ENCODE results near the gene MECR.

The MECR gene

DNA sequence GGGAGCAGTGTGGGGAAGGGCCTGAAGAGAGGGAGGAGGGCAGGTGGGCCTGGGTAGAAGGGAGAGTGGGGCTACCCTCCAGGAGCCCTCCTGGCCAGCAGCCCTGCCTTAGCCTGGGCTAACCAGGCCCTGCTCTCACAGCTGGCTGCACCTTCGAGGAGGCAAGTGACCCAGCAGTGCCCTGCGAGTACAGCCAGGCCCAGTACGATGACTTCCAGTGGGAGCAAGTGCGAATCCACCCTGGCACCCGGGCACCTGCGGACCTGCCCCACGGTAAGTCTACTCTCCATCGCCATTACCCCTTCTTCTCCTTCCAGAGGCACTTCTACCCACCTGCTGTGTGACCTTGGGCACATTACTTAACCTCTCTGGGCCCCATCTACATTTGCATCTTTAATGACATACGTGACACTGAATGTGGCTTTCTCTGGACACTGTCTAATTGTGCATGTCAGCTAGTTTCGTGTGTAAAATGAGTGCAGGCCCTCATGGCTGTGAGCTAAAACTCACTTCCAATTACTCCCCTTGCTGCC is 24.5 kb upstream of the MECR start:
- no peak for DNase-seq (ENCODE audit: low read depth)

DNA sequence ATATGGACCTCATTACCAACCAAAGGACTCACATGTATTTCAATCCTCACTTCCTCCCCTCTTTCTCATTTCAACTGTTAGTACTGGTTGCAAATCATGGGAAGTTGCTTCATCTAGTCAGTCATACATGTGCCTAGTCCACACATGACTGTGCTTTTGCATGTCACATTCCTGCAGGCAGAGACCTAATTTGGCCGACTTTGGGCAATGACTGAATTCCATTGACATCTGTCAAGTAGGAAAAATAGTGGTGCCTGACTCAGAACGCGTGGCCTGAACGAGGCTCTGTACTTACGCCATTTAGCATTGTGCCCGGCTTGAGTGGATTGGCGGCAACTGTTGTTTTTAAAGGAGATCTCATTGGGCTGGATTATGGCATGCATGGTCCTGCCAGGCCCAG is 23.6 kb upstream of the MECR start:
- DNase-seq (ENCODE audit: low read depth) = no peak

DNA sequence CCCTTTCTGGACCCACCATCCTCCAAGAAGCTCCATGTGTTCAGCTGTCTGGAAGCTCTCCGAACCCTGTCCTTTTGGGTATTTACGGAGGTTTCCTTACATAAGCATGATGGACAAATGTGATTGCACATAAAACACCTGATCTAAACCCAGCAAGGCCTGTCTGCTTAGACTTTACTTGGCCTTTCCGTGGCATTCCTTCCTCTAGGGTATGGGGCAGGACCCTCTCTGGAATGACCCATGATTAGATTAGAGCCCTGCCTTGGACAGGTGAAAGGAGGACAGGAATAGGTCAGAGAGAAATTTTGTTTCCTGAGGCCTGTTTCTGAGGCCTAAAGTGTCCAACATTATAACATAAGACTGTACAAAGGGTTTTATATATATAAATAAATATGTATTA is 22.4 kb upstream of the MECR start:
- no peak for DNase-seq (ENCODE audit: low read depth)

DNA sequence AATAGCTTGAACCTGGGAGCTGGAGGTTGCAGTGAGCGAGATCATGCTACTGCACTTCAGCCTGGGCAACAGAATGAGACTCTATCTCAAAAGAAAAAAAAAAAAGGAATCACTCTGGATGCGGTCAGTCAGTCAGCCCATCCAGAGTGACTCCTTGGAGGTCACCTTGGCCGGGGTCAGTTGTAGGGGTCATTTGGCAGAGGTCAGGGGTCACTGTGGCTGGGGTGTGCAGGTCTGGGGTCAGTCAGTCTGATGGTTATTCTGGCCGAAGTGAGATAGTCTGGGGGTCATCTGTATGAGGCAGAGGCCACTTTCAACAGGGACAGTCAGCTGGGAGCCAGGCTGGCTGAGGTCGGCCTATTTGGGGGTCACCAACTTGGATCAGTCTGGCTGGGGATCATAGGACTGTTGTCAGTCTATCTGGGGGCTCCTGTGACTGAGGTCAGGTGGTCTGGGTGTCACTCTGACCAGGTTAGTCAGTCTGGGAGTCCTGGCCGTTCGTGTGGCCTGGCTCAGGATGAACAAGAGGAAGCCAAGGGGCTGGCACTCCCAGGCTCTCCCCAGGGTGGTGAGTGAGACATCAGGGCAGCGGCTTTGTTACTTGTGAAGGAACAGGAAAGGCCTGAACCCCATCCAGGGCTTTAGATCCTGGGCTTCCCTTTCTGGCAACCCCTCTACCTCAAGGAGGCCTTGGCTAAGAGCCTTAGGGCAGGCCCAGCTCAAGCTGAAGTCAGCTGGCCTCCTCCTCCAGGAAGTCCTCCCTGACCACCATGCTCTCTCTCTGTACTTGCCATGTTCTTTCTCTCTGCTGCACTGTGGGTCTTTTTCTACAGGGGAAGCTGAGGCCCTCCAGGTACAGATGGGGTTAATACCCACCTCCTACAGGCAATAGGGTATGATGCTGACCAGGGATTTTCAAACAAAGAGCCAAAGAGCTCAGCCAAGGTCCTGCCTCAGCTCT is 20.7 kb upstream of the MECR start:
- DNase-seq (ENCODE audit: low read depth) = no peak

- no peak for DNase-seq (ENCODE audit: low read depth)
Measured at GRCh38 chr1:29249951-29250581, 19.3 kb upstream of the MECR start.

- DNase-seq (ENCODE audit: low read depth) = no peak
Measured at GRCh38 chr1:29249170-29249691, 18.5 kb upstream of the MECR start.

GRCh38 chr1:29248409-29248808 is 17.7 kb upstream of the MECR start:
- DNase-seq (ENCODE audit: low read depth) = no peak

DNA sequence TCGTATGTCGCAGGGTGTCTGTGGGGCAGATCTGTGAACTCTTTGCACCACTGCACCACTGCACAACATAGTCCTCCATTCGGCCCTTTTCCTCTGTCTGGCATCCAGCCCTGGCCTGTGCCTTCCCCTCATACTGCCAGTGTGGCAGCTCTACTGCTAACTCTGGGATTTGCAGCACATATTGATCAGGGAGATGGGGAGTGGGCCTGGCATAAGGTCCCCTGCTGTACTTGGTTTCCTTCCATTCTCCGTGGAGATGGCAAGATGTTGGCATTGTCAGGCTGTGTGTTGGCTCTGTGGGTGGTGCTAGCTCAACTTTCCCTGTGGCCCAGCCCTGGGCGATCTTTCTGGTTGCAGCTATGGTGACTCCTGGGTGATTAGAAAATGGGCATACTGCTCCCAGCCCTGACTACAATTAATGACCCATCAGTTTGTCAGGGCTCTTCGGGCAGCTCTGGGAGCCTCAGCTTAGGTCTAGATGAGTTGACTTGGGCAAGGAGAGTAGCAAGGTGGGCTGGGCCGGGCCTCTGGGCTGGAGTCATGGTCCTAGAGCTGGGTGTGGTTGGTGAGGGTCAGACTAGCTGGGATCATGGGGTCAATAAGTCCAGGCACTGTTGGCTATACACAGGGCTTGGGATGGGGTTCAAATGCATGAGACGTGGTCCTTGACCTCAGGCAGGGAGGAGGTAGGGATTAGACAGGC is 17.0 kb upstream of the MECR start:
- DNase-seq (ENCODE audit: low read depth) = no peak

DNA sequence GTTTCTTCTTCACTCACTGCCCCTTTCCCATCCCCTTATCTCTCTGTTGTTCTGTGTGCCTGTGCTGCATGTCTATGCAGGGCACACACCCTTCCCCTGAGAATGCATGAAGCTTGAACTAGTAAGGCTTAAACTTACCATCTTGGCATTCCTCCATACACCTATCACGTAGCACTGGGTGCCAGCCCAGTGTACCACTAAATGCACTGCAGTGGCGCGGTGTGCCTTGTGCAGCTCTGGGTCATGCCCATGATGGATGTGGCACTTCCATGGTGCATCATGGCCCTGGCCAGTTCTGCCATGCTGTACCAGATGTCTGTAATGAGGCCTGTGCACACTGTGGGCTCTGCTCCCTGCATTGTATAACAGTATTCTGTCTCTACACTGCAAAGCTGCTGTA is 16.3 kb upstream of the MECR start:
- no peak for DNase-seq (ENCODE audit: low read depth)

DNA sequence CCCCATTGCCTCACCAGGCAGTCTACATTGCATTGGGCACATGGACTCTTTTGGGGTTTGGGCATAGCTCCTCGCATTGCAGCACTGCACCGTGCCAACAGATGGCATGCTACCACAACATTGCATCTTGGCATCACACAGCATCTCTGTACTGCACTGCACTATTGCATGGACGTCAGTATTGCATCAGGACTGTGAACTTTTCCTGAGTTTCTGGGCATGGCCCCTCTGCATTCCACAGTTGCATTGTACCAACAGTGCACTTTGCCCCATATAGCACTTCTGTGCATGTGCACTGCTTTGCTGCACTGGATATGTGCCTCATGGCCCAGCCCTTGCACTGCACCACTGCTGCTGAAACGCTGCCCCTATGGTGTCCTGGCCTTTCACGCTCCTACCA is 15.1 kb upstream of the MECR start:
- DNase-seq (ENCODE audit: low read depth) = no peak

DNA sequence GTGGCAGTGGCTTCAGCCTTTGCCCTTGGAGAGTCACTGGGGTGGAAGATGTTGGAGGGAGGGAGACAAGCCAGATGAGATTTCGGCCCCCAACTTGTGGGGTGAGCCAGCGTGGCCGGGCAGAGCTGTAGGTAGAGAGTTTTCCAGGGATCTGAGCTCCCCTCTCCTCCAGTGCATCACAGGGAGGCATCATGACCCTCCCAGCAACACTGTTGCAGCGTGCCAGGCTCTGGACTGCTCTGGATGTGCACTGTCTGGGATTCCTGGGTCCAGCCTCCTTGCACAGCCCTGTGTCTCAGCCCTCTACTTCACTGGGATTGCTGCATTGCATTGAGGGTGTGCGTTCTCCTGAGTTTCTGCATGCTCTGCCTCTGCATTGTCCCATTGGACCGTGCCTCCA is 14.5 kb upstream of the MECR start:
- DNase-seq (ENCODE audit: low read depth) = no peak

GRCh38 chr1:29243871-29244200 is 13.1 kb upstream of the MECR start:
- DNase-seq (ENCODE audit: low read depth) = no peak

GRCh38 chr1:29243023-29243870 is 12.5 kb upstream of the MECR start:
- DNase-seq (ENCODE audit: low read depth) = no peak

DNA sequence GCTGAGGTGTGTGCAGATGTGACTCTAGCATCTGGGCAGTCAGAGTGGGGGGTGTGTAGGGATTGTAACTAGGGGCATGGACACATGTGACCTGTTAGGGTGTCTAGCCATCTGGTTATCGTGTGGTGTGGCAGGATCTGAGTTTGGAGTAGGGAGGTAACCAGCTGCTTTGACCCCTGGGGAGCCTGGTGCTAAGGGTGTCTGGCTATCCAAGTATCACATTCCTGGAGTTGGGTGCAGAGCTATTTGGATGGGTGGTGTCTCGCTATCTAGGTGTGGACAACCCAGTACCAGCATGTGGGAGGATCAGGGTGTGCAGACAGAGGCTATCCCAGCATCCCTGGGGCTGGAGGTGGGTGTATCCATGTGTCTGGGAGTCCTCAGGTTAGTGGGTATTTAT is 10.3 kb upstream of the MECR start:
- DNase-seq (ENCODE audit: low read depth) = no peak

- DNase-seq (ENCODE audit: low read depth) = no peak
Measured at GRCh38 chr1:29240400-29240837, 9.7 kb upstream of the MECR start.

GRCh38 chr1:29239142-29239541 is 8.4 kb upstream of the MECR start:
- DNase-seq (ENCODE audit: low read depth) = no peak

- no peak for DNase-seq (ENCODE audit: low read depth)
Measured at GRCh38 chr1:29238620-29239002, 7.9 kb upstream of the MECR start.

DNA sequence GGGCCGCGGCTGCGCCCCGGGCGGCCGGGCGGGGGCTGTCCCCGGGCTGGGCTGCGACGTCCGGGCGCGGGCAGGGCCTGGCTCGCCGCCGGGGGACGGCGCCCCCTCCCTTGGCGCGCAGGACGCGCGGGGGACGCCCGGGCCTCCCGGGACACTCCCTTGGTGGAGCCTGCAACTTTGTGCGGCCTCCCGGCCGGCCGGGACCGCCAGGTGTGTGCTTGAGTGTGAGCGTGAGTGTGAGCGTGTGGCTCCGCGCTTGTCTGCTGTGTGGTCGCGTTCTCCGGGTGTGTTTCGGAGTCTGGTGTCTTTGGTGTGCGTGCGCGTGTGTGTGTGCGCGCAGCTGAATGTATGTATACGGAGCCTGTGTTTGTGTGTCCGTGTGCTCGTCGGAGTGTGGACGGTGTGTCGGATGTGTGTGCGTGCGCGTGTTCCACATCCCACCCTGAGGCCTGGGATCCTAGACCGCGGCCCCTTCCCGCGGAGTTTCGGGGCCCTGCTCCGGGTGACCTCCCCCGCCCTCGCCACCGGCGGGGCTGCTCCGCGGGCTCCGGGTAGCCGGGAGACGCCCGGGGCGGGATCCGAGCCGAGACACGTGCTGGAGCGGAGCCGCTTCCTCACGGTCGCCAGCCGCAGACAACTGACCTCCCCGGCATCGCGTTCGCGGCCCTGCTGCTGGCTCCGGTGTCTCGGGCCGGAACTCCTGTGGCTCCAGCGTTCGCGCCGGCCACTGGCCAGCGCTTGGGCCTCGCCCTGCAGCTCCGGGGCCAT is 7.3 kb upstream of the MECR start:
- no peak for DNase-seq (ENCODE audit: low read depth)

DNA sequence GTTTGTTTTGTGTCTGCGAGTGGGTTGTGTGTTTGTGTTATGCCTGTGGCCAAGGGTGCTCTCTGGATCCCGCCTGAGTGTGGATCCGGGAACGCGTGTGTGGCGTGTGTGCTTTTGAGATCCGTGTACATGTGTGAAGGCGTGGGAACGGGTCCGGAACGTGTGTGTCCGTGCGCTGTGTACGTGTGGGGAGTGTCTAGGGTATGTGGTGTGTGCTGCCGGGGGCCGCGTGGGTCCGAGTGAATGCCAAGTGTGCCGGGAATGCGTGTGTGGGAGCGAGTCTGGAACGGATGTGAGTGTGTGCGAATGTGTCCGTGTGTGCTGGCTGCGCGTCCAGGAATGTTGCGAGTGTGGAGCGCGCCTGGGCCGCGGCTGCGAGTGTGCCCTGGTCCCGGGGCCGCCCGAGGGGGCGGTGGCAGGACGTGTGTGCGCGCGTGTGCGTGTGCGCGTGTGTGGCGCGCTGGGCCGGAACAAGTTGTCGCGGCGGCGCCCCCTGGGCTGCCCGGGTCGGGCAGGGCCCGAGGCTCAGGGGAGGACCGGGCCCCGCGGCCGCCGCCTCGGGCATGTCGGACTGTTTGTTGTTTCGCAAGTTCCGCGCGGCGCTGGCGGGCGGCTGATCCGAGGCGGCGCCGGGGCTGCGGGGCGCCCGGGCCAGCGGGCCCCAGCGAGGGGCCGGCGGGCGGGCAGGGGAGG is 6.5 kb upstream of the MECR start:
- no peak for DNase-seq (ENCODE audit: low read depth)

DNA sequence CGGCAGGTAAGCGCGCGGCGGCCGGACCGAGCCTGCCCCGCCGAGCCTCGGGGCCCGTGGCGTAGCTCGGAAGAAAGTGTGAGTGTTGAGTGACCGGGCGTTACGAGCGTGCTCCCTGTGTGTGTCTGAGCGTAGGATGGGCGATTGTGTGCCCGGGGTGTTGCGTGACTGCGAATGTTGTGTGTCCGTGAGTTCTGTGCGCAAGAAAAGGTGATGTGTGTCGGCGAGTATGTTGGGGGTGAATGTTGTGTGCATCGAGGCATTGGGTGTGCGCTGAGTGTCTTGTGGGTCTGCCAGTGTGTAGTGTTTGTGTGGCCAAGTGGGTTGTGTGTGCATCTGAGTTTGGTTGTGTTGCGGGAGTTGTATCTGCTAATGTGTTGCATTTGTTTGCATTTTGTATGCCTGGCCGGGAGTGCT is 6.0 kb upstream of the MECR start:
- DNase-seq (ENCODE audit: low read depth) = no peak

Measured in HS-5 (cell line).